WTC11 (cell line): ENCODE data around the gene CTTN. TPM values are rescaled to one million over a fixed set of nuclear protein-coding genes. Genes with fewer than 3 reads are reported as not detected.
"Not testable (repeated sequence)": the region's sequence is repeated elsewhere in the genome, so short reads cannot be mapped to it uniquely, and the experiment has no call there.

Source experiments
- ATAC-seq: fragments of 200-7000 bp; cut with Tn5 transposase; 2 replicates; pipeline ENCODE4 v1.10.0; 2021; ENCODE audit warnings: mild to moderate bottlenecking, moderate library complexity
- CTCF ChIA-PET: fragments of 300-600 bp; sonication (Branson Sonifier 250); formaldehyde crosslinking; loops from one replicate; lab custom pipeline; 2021; ENCODE audit warnings: antibody characterized with exemption; lab: Charles Lee
- POLR2A ChIA-PET: fragments of 350-600 bp; sonication (Branson Sonifier 250); formaldehyde crosslinking; loops from one replicate; lab custom pipeline; 2021; ENCODE audit warnings: antibody characterized with exemption; lab: Charles Lee
- DNase-seq: peaks from one replicate; pipeline ENCODE4 v3.0.0; 2021; ENCODE audit warnings: low spot score
- H3K27ac Mint-ChIP-seq: 2 replicates; pipeline ENCODE4 v1.8.0; 2021; ENCODE audit warnings: mixed read lengths
- H3K27me3 Mint-ChIP-seq: 2 replicates; pipeline ENCODE4 v1.8.0; 2021; ENCODE audit warnings: low read depth, mild to moderate bottlenecking, moderate library complexity, mixed read lengths
- H3K36me3 Mint-ChIP-seq: 2 replicates; pipeline ENCODE4 v1.8.0; 2021; ENCODE audit warnings: mixed read lengths
- H3K4me1 Mint-ChIP-seq: 2 replicates; pipeline ENCODE4 v1.8.0; 2022; ENCODE audit warnings: mixed read lengths
- H3K4me3 Mint-ChIP-seq: 2 replicates; pipeline ENCODE4 v1.8.0; 2021; ENCODE audit warnings: mild to moderate bottlenecking, moderate library complexity, mixed read lengths
- H3K9me3 Mint-ChIP-seq: 2 replicates; pipeline ENCODE4 v1.8.0; 2021; ENCODE audit warnings: mixed read lengths
- AR ChIP-seq: fragments of 250-450 bp; sonication (Bioruptor Pico); IDR thresholded peaks from 2 replicates; pipeline ENCODE4 v1.9.0; 2021; ENCODE audit warnings: mild to moderate bottlenecking
- ATF1 ChIP-seq: sonication (generic); formaldehyde crosslinking; IDR thresholded peaks from 2 replicates; pipeline ENCODE4 v1.8.1; 2023; ENCODE audit warnings: mild to moderate bottlenecking, moderate library complexity, missing genetic modification reagents
- CREM ChIP-seq: sonication (generic); formaldehyde crosslinking; IDR thresholded peaks from 2 replicates; pipeline ENCODE4 v1.8.1; 2022; ENCODE audit warnings: mild to moderate bottlenecking, missing genetic modification reagents, moderate library complexity
- E2F5 ChIP-seq: sonication (generic); formaldehyde crosslinking; IDR thresholded peaks from 2 replicates; pipeline ENCODE4 v1.8.1; 2022; ENCODE audit warnings: mild to moderate bottlenecking, moderate library complexity, missing genetic modification reagents
- ESRRA ChIP-seq: sonication (generic); formaldehyde crosslinking; IDR thresholded peaks from 2 replicates; pipeline ENCODE4 v1.8.1; 2022; ENCODE audit warnings: mild to moderate bottlenecking, missing genetic modification reagents, borderline replicate concordance
- FOXK1 ChIP-seq: sonication (generic); formaldehyde crosslinking; IDR thresholded peaks from 2 replicates; pipeline ENCODE4 v1.8.0; 2022; ENCODE audit warnings: mild to moderate bottlenecking, moderate library complexity, missing genetic modification reagents
- GABPB1 ChIP-seq: sonication (generic); formaldehyde crosslinking; IDR thresholded peaks from 2 replicates; pipeline ENCODE4 v1.8.1; 2023; ENCODE audit warnings: mild to moderate bottlenecking, missing genetic modification reagents
- MYBL2 ChIP-seq: sonication (generic); formaldehyde crosslinking; IDR thresholded peaks from 2 replicates; pipeline ENCODE4 v1.8.1; 2023; ENCODE audit warnings: mild to moderate bottlenecking, moderate library complexity, missing genetic modification reagents
- PRRX2 ChIP-seq: fragments of 250-450 bp; sonication (Bioruptor Pico); IDR thresholded peaks from 2 replicates; pipeline ENCODE4 v1.8.0; 2021; ENCODE audit warnings: mild to moderate bottlenecking
- STAT6 ChIP-seq: sonication (generic); formaldehyde crosslinking; conservative IDR thresholded peaks from 2 replicates; pipeline ENCODE4 v1.8.1; 2023; ENCODE audit warnings: mild to moderate bottlenecking, low read depth, missing genetic modification reagents, moderate library complexity
- TCF7 ChIP-seq: sonication (generic); formaldehyde crosslinking; IDR thresholded peaks from 2 replicates; pipeline ENCODE4 v1.8.0; 2022; ENCODE audit warnings: mild to moderate bottlenecking, low read depth, missing genetic modification reagents, moderate library complexity
- ZBTB43 ChIP-seq: sonication (generic); formaldehyde crosslinking; IDR thresholded peaks from 2 replicates; pipeline ENCODE4 v1.8.1; 2023; ENCODE audit warnings: mild to moderate bottlenecking, missing genetic modification reagents
- ZNF121 ChIP-seq: sonication (generic); formaldehyde crosslinking; IDR thresholded peaks from 2 replicates; pipeline ENCODE4 v1.8.0; 2023; ENCODE audit warnings: missing genetic modification reagents
- ZNF219 ChIP-seq: sonication (generic); formaldehyde crosslinking; IDR thresholded peaks from 2 replicates; pipeline ENCODE4 v1.8.0; 2023; ENCODE audit warnings: missing genetic modification reagents, mild to moderate bottlenecking, borderline replicate concordance
- ZNF263 ChIP-seq: sonication (generic); formaldehyde crosslinking; IDR thresholded peaks from 2 replicates; pipeline ENCODE4 v1.8.1; 2022; ENCODE audit warnings: low read depth, mild to moderate bottlenecking, moderate library complexity, missing genetic modification reagents
- ZSCAN18 ChIP-seq: fragments of 250-450 bp; sonication (Bioruptor Pico); IDR thresholded peaks from 2 replicates; pipeline ENCODE4 v2.1.2; 2022; ENCODE audit warnings: mild to moderate bottlenecking, moderate library complexity
- total RNA-seq: library from RNA; stranded (reverse); gene quantifications from 3 replicates; pipeline ENCODE4 v1.2.3, GENCODE V29; 2021

CTTN gene
- total RNA-seq, 1 experiment from 2014 or later, result 281 TPM

- peaks cover 33% of the 10 kb centered on the region for H3K36me3 Mint-ChIP-seq
- H3K9me3 Mint-ChIP-seq, POLR2A ChIA-PET, H3K4me3 Mint-ChIP-seq: not testable (repeated sequence)
- TF ChIP-seq ESRRA (CRISPR knock-in tag), result peak; percentile 76; the same call in 1 of the 2 replicates
- TF ChIP-seq, all 79 proteins: peak for 1; not testable (repeated sequence) for 78
- not testable (repeated sequence) for H3K27me3 Mint-ChIP-seq, DNase-seq
- Mint-ChIP-seq H3K27ac (peak overlapping the region; percentile 83), H3K4me1 (peaks cover 33% of the 10 kb centered on the region)
- ATAC-seq, result peak; percentile 16
- CTCF ChIA-PET, result interaction anchor here (0.7 kb wide), 1 partner anchor 178 kb away, joined by 5 read pairs; no protein-coding TSS in a partner anchor
Measured at GRCh38 chr11:70390882-70391281, 7.4 kb upstream of the CTTN start.

GRCh38 chr11:70394211-70394950, 3.9 kb upstream of the CTTN start:
- Mint-ChIP-seq H3K27me3 (no peaks in the 10 kb centered on the region), H3K27ac (no peak overlapping the region), H3K36me3 (peaks cover 30% of the 10 kb centered on the region), H3K4me1 (peaks cover 28% of the 10 kb centered on the region), H3K4me3 (no peak overlapping the region), H3K9me3 (no peaks in the 10 kb centered on the region)
- CTCF ChIA-PET, result no interaction called here
- no peak for DNase-seq
- no peak for TF ChIP-seq PRRX2
- no peak for TF ChIP-seq AR
- TF ChIP-seq E2F5 (CRISPR knock-in tag), result no peak
- no peak for TF ChIP-seq TCF7 (CRISPR knock-in tag)
- TF ChIP-seq STAT6 (CRISPR knock-in tag), result no peak
- TF ChIP-seq ZNF219 (CRISPR knock-in tag), result no peak
- no peak for TF ChIP-seq ATF1 (CRISPR knock-in tag)
- no peak for TF ChIP-seq GABPB1 (CRISPR knock-in tag)
- no peak for TF ChIP-seq ZSCAN18
- no peak for ATAC-seq
- POLR2A ChIA-PET, result no interaction called here

GRCh38 chr11:70397336-70397982, 870 bp upstream of the CTTN start:
- no peaks in the 10 kb centered on the region for H3K27me3 Mint-ChIP-seq
- POLR2A ChIA-PET, result interaction anchor here (0.6 kb wide), 1 partner anchor 34 kb away, joined by 4 read pairs; no protein-coding TSS in a partner anchor
- H3K9me3 Mint-ChIP-seq, result no peaks in the 10 kb centered on the region
- peak; percentile 42 for ATAC-seq
- peak; percentile 37 for DNase-seq
- H3K4me1 Mint-ChIP-seq, result peaks cover 25% of the 10 kb centered on the region
- H3K4me3 Mint-ChIP-seq, result peak overlapping the region; percentile 93
- H3K36me3 Mint-ChIP-seq, result peaks cover 25% of the 10 kb centered on the region
- 0 out of 2 replicates have a peak, but pooled peaks have one; percentile 11 for TF ChIP-seq MYBL2 (CRISPR knock-in tag)
- TF ChIP-seq CREM (CRISPR knock-in tag), result no peak
- 0 out of 2 replicates have a peak, but pooled peaks have one; percentile 9 for TF ChIP-seq FOXK1 (CRISPR knock-in tag)
- 0 out of 2 replicates have a peak, but pooled peaks have one; percentile 23 for TF ChIP-seq ZBTB43 (CRISPR knock-in tag)
- TF ChIP-seq ZNF121 (CRISPR knock-in tag), result peak; percentile 43; the same call in 1 of the 2 replicates
- no peak for TF ChIP-seq ZNF263 (CRISPR knock-in tag)
- TF ChIP-seq, all 79 proteins: peak for 4
- CTCF ChIA-PET, result interaction anchor here (1.1 to 1.6 kb wide), 2 partner anchors 19 to 114 kb away, joined by 3 to 5 read pairs; no protein-coding TSS in a partner anchor
- peak overlapping the region; percentile 93 for H3K27ac Mint-ChIP-seq
